Uterus (tissue), 2 donors: ENCODE results near the gene ARL5B.

Experiments used
- CTCF ChIP-seq, 4 experiments: fragments of 200-600 bp in 2 of 4; fragments of 450-650 bp in 2 of 4; sonication (generic) in 2 of 4; IDR thresholded peaks; one replicate each; pipeline ENCODE4 v1.5.1; 2016 to 2019; ENCODE audit warnings: antibody characterized with exemption in 4 of 4, mild to moderate bottlenecking in 2 of 4, moderate library complexity in 1 of 4
- POLR2A ChIP-seq, 2 donors: fragments of 450-650 bp; IDR thresholded peaks; one replicate each; pipeline ENCODE4 v1.6.1; 2016; ENCODE audit warnings: antibody characterized with exemption in 2 of 2, mild to moderate bottlenecking in 1 of 2, moderate library complexity in 1 of 2

GRCh38 chr10:18635995-18636394 lies 23.2 kb upstream of the ARL5B start:
- TF ChIP-seq CTCF (IDR thresholded peaks at IDR 0.05) (no peak), POLR2A (IDR thresholded peaks at IDR 0.05) (no peak)
